Astrocyte of the spinal cord (primary cell): ENCODE results near the gene RFLNA.
A peak's percentile ranks its signal among the peaks of the same experiment; 100 is the strongest.
"Not testable (repeated sequence)": the region's sequence is repeated elsewhere in the genome, so short reads cannot be mapped to it uniquely, and the experiment has no call there.

ENCODE experiments used
- DNase-seq: peaks from one replicate; pipeline ENCODE4 v3.0.0; 2011; ENCODE audit warnings: low read depth, low spot score
- H3K4me3 ChIP-seq: 2 replicates; pipeline ENCODE4 v1.5.1; 2011; ENCODE audit warnings: low read depth, mild to moderate bottlenecking, low read length, moderate library complexity
- in situ Hi-C: cut with HindIII; loops from 2 replicates; pipeline ENCODE4 v1.10.0; 2017; ENCODE audit warnings: low sequenced_read_pairs
- TF ChIP-seq, protein P1 (sequence below): IDR thresholded peaks from 2 replicates; pipeline ENCODE4 v1.5.1; 2012; ENCODE audit warnings: low read depth, mild to moderate bottlenecking, low read length, inconsistent platforms

RFLNA gene

DNA sequence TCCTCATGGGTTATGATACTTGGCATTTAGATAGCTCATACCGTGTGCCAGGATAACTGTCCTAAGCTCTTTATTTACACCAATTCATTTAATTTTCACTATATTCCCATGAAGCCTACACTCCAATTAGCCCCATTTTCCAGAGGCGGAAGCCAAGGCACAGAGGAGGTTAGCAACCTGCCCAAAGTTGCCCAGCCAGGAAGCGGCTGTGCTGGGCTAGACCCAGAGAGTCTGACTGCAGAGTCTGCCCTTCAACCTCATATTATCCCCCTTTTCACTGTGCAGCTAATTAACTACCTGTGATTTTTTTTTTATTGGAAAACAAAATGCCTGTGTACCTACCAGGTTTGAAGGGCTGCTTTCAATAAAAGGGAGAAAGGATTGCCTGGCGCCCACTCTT, 2.5 kb downstream of the RFLNA start:
- H3K4me3 ChIP-seq: no peak overlapping the region
- DNase-seq: no peak
- TF ChIP-seq, protein P1, sequence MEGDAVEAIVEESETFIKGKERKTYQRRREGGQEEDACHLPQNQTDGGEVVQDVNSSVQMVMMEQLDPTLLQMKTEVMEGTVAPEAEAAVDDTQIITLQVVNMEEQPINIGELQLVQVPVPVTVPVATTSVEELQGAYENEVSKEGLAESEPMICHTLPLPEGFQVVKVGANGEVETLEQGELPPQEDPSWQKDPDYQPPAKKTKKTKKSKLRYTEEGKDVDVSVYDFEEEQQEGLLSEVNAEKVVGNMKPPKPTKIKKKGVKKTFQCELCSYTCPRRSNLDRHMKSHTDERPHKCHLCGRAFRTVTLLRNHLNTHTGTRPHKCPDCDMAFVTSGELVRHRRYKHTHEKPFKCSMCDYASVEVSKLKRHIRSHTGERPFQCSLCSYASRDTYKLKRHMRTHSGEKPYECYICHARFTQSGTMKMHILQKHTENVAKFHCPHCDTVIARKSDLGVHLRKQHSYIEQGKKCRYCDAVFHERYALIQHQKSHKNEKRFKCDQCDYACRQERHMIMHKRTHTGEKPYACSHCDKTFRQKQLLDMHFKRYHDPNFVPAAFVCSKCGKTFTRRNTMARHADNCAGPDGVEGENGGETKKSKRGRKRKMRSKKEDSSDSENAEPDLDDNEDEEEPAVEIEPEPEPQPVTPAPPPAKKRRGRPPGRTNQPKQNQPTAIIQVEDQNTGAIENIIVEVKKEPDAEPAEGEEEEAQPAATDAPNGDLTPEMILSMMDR: no peak
- in situ Hi-C loops: no loop called here

DNA sequence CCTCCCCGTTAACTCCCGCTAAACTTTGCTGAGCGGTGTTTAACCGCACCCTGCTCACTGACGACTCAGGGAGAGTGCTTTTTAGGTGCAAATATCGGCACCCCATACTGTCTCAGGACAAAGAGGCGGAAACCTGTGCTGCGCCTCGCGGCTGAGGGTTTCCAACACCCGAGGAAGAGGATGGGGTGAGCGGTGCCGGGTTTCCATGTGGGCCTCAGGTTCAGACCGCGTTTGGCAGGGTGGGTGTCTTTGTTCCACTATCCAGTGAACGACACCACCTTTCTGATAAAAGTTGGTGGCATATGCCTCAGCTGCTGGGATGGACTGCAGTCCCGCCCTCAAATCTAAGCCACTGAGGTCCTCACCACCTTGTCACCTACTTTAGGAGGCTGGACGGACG, 3.0 kb downstream of the RFLNA start:
- DNase-seq: no peak
- TF ChIP-seq, protein P1: no peak
- in situ Hi-C loops: no loop called here
- H3K4me3 ChIP-seq: no peak overlapping the region

DNA sequence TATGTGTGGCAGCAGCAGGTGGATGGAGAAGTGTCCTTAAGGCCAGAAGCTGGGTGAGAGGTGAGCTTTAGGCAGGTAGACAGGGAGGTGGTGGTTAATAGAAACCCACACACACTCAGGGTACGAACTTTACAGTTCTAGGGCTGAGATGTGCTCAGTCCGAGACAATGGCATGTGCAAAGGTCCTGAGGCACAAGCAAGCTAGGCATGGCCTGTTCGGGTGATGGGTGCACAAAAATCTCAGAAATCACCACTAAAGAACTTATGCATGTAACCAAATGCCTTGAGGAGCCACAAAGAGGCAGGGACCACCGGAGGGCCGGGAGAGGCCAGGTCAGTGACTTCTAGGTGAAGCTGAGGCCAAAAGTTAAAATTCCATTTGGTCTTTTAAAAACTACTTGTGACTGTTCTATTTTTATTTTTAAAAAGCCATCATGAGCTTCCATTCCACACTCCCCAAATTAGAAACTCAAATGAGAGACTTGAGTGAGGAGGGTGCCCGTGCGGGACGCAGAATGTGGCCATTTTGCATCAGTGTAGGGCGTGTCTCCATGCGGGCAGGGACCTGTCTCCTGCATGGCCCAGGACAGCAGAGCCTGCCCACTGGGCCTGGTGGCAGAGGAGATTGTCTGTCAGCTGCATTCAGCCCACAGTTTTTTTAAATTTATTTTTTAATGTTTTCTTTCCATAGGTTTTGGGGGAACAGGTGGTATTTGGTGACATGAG, 4.0 kb downstream of the RFLNA start:
- DNase-seq: no peak
- in situ Hi-C loops: no loop called here
- no peak overlapping the region for H3K4me3 ChIP-seq
- TF ChIP-seq, protein P1: no peak

DNA sequence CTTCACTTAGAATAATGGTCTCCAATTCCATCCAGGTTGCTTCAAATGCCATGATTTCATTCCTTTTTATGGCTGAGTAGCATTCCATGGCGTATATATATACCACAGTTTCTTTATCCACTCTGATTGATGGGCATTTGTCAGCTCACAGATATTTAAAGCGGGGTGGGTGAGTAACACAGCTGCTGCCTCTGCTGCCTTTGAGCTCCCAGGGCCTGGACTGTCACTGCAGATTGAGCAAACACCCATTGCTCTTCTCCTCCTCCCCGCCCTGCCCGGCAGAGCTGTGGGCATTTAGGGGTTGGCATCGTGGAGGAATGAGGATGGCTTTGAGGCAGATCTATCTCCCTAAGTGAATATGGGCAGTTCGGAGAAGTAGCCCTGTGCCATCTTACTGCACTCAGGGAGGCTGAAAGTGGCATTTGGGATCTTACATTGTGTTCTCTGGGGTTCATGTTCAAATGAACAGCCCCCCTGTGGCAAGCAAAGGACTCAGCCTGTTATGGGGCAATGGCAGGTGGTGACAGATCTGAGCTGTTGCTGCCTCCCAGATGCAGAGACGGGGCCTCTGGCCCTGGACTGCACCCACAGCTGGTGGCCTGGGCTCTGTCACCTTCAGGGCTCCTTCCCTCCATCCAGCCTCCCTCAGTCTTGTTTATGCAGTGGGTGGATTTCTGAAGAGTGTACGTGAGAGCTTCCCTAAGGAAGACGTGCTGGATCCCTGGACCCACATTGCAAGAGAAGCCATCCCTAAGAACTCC, 4.9 kb downstream of the RFLNA start:
- in situ Hi-C loops: no loop called here
- H3K4me3 ChIP-seq: no peak overlapping the region
- TF ChIP-seq, protein P1: no peak
- DNase-seq: peak; percentile 12

DNA sequence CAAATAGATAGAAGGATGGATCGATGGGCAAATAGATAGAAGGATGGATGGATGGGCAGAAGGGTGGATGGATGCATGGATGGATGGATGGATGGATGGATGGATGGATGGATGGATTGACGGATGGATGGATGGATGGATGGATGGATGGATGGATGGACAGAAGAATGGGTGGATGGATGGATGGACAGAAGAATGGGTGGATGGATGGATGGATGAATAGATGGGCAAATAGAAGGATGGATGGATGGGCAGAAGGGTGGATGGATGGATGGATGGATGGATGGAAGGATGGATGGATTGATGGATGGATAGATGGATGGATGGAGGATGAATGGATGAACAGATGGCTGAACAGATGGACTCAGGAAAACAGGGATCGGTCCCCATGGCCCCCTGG, 5.8 kb downstream of the RFLNA start:
- in situ Hi-C loops, H3K4me3 ChIP-seq: not testable (repeated sequence)

DNA sequence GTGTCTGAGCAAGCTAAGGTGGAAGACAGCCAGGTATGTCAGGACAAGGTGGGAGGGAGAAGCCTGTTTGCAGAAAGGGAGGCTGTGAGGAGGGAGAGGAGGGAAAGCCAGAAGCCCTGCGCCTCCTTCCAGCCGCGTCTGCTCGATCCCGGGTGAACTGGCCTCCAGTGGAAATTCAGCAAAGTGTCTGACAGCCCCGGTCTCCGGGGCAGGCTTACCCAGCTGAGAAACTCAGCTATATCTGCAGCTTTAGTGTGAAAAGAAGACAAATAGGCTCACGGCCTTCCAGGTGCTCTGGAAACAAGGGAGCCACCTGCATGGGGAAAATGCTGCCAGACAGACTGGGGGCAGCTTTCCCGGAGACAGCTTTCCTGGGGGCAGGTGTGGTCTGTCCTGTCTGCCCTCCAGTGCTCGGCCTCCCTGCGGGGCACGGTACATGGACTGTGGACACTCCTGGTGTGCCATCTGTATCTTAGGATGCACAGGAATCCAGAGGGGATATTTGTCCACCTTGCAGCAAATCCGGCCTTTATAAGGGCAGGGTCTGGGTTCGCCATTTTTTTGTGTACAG, 6.3 kb downstream of the RFLNA start:
- in situ Hi-C loops: no loop called here
- DNase-seq: no peak
- TF ChIP-seq, protein P1: no peak
- H3K4me3 ChIP-seq: no peak overlapping the region

More for the DNA sequence above, 5.8 kb downstream of the RFLNA start:
- not testable (repeated sequence) for DNase-seq

DNA sequence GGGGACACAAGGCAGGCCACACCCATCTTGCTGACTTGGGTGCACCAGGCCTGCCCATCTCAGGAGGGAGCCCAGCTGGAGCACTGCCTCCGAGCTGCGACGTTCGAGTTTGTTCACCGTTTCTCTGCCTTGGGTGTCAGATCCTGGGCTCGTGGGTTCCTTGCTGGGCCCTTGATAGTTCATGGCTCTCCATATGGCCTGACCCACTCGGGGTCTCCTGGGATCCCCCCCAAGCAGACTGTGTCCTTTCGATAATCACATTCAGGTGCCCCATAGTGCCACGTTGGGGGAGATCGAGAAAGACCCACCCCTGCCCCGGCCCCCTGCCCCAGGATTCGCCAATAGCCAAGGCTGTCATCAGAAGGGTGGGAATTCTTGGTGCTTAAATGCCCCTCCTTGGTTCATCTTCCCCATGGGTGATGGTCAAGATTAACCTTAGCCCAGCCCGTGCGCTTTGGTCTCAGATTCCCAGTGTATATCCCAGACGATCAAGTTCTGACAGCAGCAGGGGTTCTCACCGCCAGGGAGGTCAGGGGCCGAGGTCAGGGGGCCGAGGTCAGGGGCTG, 7.4 kb downstream of the RFLNA start:
- TF ChIP-seq, protein P1: no peak
- DNase-seq: no peak
- H3K4me3 ChIP-seq: no peak overlapping the region
- in situ Hi-C loops: no loop called here
